GM23338 (cell line): Measurements from ENCODE around the gene TMTC2. TPM values are rescaled to one million over a fixed set of nuclear protein-coding genes. Genes with fewer than 3 reads are reported as not detected.

Source experiments
- ATAC-seq: fragments of 200-7000 bp; cut with Tn5 transposase; 3 replicates; pipeline ENCODE4 v1.9.1; 2020
- DNase-seq: peaks from one replicate; pipeline ENCODE4 v3.0.0-alpha.2; 2015; ENCODE audit warnings: low spot score
- H2AFZ ChIP-seq: fragments of 200-600 bp; sonication (generic); 2 replicates; pipeline ENCODE4 v1.8.0; 2016; ENCODE audit warnings: antibody characterized with exemption, mild to moderate bottlenecking, moderate library complexity
- H3F3A ChIP-seq: fragments of 200-600 bp; sonication (generic); replicated peaks from 2 replicates; pipeline ENCODE4 v1.8.0; 2017; ENCODE audit warnings: antibody characterized with exemption, mixed run types, low read depth
- H3K27ac ChIP-seq: fragments of 200-600 bp; sonication (generic); 2 replicates; pipeline ENCODE4 v1.6.1; 2016; ENCODE audit warnings: low read depth
- H3K27me3 ChIP-seq: fragments of 200-600 bp; sonication (generic); 2 replicates; pipeline ENCODE4 v1.8.0; 2016; ENCODE audit warnings: mild to moderate bottlenecking, mixed run types, moderate library complexity; ENCODE audit not compliant: insufficient read depth
- H3K36me3 ChIP-seq: fragments of 200-600 bp; sonication (generic); 2 replicates; pipeline ENCODE4 v1.8.0; 2016; ENCODE audit warnings: mild to moderate bottlenecking; ENCODE audit not compliant: insufficient read depth
- H3K4me1 ChIP-seq: fragments of 200-600 bp; sonication (generic); 2 replicates; pipeline ENCODE4 v1.8.0; 2016; ENCODE audit warnings: mild to moderate bottlenecking, moderate library complexity; ENCODE audit not compliant: insufficient read depth
- H3K4me2 ChIP-seq: fragments of 200-600 bp; sonication (generic); 2 replicates; pipeline ENCODE4 v1.7.1; 2017; ENCODE audit warnings: mixed run types
- H3K4me3 ChIP-seq: fragments of 200-600 bp; sonication (generic); 2 replicates; pipeline ENCODE4 v1.6.1; 2016; ENCODE audit warnings: mixed run types
- H3K79me2 ChIP-seq: fragments of 200-600 bp; sonication (generic); replicated peaks from 2 replicates; pipeline ENCODE4 v1.8.0; 2017; ENCODE audit warnings: mild to moderate bottlenecking; ENCODE audit not compliant: insufficient read depth
- H3K9me2 ChIP-seq: fragments of 200-600 bp; sonication (generic); 2 replicates; pipeline ENCODE4 v1.8.0; 2017; ENCODE audit not compliant: insufficient read depth
- H4K20me1 ChIP-seq: fragments of 200-600 bp; sonication (generic); replicated peaks from 2 replicates; pipeline ENCODE4 v1.8.0; 2017; ENCODE audit warnings: mild to moderate bottlenecking; ENCODE audit not compliant: insufficient read depth
- H3K27ac Mint-ChIP-seq: 2 replicates; pipeline ENCODE4 v1.8.0; 2020; ENCODE audit warnings: inconsistent platforms, mild to moderate bottlenecking, moderate library complexity, mixed read lengths
- H3K27me3 Mint-ChIP-seq: 3 replicates; pipeline ENCODE4 v1.8.0; 2022; ENCODE audit warnings: low read depth, mild to moderate bottlenecking, moderate library complexity, mixed read lengths, inconsistent platforms; ENCODE audit not compliant: insufficient read depth, poor library complexity
- H3K36me3 Mint-ChIP-seq: 3 replicates; pipeline ENCODE4 v1.8.0; 2021; ENCODE audit warnings: low read depth, mild to moderate bottlenecking, inconsistent platforms, moderate library complexity, mixed read lengths
- H3K4me1 Mint-ChIP-seq: 3 replicates; pipeline ENCODE4 v1.8.0; 2020; ENCODE audit warnings: mild to moderate bottlenecking, inconsistent platforms, mixed read lengths
- H3K4me3 Mint-ChIP-seq: 3 replicates; pipeline ENCODE4 v1.8.0; 2021; ENCODE audit warnings: moderate library complexity, mild to moderate bottlenecking, inconsistent platforms, mixed read lengths
- H3K9me3 Mint-ChIP-seq: 3 replicates; pipeline ENCODE4 v1.8.0; 2020; ENCODE audit warnings: moderate library complexity, mild to moderate bottlenecking, inconsistent platforms, mixed read lengths
- CREB1 ChIP-seq: fragments of 250-450 bp; sonication (Bioruptor Pico); IDR thresholded peaks from 2 replicates; pipeline ENCODE4 v1.5.0; 2020; ENCODE audit warnings: low read depth, mild to moderate bottlenecking, moderate library complexity
- CTCF ChIP-seq, 2 experiments: fragments of 200-600 bp in 1 of 2; sonication (generic) in 1 of 2; conservative IDR thresholded peaks; 2 replicates each; pipeline versions ENCODE4 v1.5.1 to v1.6.1; 2016 to 2017; ENCODE audit warnings: antibody characterized with exemption in 2 of 2, low read depth in 2 of 2, mild to moderate bottlenecking in 2 of 2, moderate library complexity in 1 of 2
- EZH2phosphoT487 ChIP-seq: fragments of 200-600 bp; sonication (generic); IDR thresholded peaks from one replicate; pipeline ENCODE4 v1.8.1; 2018; ENCODE audit warnings: antibody characterized with exemption; ENCODE audit not compliant: unreplicated experiment
- JUNB ChIP-seq: IDR thresholded peaks from one replicate; pipeline ENCODE4 v1.6.1; 2016; ENCODE audit warnings: antibody characterized with exemption; ENCODE audit not compliant: unreplicated experiment
- NANOG ChIP-seq: IDR thresholded peaks from 2 replicates; pipeline ENCODE4 v1.6.1; 2016; ENCODE audit warnings: antibody characterized with exemption, borderline replicate concordance
- POLR2AphosphoS5 ChIP-seq: IDR thresholded peaks from 2 replicates; pipeline ENCODE4 v1.6.1; 2016; ENCODE audit warnings: antibody characterized with exemption, low read depth
- STAT1 ChIP-seq: IDR thresholded peaks from one replicate; pipeline ENCODE4 v1.6.1; 2016; ENCODE audit warnings: antibody characterized with exemption; ENCODE audit not compliant: unreplicated experiment
- ZNF114 ChIP-seq: fragments of 250-450 bp; sonication (Bioruptor Pico); IDR thresholded peaks from 2 replicates; pipeline ENCODE4 v1.5.0; 2020; ENCODE audit warnings: mild to moderate bottlenecking, moderate library complexity
- ZNF331 ChIP-seq: fragments of 250-450 bp; sonication (Bioruptor Pico); IDR thresholded peaks from 2 replicates; pipeline ENCODE4 v1.5.0; 2020; ENCODE audit warnings: low read depth, mild to moderate bottlenecking, moderate library complexity
- polyA plus RNA-seq: library from polyadenylated mRNA; unstranded; fragments of >200 nt; fragmentation: Nextera tagmentation; extraction: Ambion mirVana; gene quantifications from 2 replicates; pipeline ENCODE4 v1.2.1, GENCODE V29; 2016
- total RNA-seq: library from RNA; depleted of rRNA; stranded (reverse); fragments of >200 nt; shearing (Covaris generic); gene quantifications from 2 replicates; pipeline ENCODE4 v1.2.3, GENCODE V29; 2014
- TF ChIP-seq, protein P1 (sequence below): fragments of 250-450 bp; sonication (Bioruptor Pico); IDR thresholded peaks from 2 replicates; pipeline ENCODE4 v1.5.0; 2020; ENCODE audit warnings: mild to moderate bottlenecking, moderate library complexity
- TF ChIP-seq, protein P2 (sequence below): IDR thresholded peaks from 2 replicates; pipeline ENCODE4 v1.6.1; 2016; ENCODE audit warnings: antibody characterized with exemption

The TMTC2 gene
- total and polyA plus RNA-seq, 2 experiments from 2014 or later, result 0.57 to 6.5 TPM

DNA sequence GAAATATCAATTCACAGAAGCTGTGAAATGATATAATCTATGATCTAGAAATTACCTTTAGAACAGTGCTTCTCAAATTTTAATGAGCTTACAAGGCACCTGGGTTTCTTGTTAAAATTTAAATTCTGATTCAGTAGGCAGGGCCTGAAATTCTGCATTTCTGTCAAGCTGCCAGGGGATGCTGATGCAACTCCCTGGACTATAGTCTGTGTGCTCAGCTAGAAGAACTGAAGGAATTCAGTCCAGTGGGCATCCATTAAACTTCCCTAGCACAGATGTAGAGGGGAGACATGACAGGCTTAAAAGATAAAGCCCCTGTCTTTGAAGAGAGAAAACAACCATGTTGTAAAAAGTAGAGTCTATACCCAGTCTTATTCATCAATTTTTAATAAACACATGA is 441.8 kb downstream of the TMTC2 start (continued):
- TF ChIP-seq NANOG, result no peak
- no peak for TF ChIP-seq EZH2phosphoT487

- no peak overlapping the region for H3K27ac Mint-ChIP-seq
- H3K27me3 ChIP-seq, result no peaks in the 10 kb centered on the region
- no peaks in the 10 kb centered on the region for H3K79me2 ChIP-seq
- H3K27ac ChIP-seq, result no peak overlapping the region
- peaks cover 18% of the 10 kb centered on the region for H3K4me1 Mint-ChIP-seq
- H3K9me2 ChIP-seq, result no peaks in the 10 kb centered on the region
- no peaks in the 10 kb centered on the region for H3F3A ChIP-seq
- H3K4me3 ChIP-seq, result no peak overlapping the region
- H3K36me3 Mint-ChIP-seq, result no peaks in the 10 kb centered on the region
- no peaks in the 10 kb centered on the region for H3K36me3 ChIP-seq
- H3K4me1 ChIP-seq, result no peaks in the 10 kb centered on the region
- TF ChIP-seq NANOG (no peak), CREB1 (CRISPR knock-in tag) (no peak), JUNB (no peak), STAT1 (no peak), POLR2AphosphoS5 (no peak), ZNF331 (no peak), CTCF (conservative IDR thresholded peaks at IDR 0.05; ENCODE audit: low read depth in 2 of 2) (no peak), ZNF114 (CRISPR knock-in tag) (no peak)
- TF ChIP-seq, protein P1, sequence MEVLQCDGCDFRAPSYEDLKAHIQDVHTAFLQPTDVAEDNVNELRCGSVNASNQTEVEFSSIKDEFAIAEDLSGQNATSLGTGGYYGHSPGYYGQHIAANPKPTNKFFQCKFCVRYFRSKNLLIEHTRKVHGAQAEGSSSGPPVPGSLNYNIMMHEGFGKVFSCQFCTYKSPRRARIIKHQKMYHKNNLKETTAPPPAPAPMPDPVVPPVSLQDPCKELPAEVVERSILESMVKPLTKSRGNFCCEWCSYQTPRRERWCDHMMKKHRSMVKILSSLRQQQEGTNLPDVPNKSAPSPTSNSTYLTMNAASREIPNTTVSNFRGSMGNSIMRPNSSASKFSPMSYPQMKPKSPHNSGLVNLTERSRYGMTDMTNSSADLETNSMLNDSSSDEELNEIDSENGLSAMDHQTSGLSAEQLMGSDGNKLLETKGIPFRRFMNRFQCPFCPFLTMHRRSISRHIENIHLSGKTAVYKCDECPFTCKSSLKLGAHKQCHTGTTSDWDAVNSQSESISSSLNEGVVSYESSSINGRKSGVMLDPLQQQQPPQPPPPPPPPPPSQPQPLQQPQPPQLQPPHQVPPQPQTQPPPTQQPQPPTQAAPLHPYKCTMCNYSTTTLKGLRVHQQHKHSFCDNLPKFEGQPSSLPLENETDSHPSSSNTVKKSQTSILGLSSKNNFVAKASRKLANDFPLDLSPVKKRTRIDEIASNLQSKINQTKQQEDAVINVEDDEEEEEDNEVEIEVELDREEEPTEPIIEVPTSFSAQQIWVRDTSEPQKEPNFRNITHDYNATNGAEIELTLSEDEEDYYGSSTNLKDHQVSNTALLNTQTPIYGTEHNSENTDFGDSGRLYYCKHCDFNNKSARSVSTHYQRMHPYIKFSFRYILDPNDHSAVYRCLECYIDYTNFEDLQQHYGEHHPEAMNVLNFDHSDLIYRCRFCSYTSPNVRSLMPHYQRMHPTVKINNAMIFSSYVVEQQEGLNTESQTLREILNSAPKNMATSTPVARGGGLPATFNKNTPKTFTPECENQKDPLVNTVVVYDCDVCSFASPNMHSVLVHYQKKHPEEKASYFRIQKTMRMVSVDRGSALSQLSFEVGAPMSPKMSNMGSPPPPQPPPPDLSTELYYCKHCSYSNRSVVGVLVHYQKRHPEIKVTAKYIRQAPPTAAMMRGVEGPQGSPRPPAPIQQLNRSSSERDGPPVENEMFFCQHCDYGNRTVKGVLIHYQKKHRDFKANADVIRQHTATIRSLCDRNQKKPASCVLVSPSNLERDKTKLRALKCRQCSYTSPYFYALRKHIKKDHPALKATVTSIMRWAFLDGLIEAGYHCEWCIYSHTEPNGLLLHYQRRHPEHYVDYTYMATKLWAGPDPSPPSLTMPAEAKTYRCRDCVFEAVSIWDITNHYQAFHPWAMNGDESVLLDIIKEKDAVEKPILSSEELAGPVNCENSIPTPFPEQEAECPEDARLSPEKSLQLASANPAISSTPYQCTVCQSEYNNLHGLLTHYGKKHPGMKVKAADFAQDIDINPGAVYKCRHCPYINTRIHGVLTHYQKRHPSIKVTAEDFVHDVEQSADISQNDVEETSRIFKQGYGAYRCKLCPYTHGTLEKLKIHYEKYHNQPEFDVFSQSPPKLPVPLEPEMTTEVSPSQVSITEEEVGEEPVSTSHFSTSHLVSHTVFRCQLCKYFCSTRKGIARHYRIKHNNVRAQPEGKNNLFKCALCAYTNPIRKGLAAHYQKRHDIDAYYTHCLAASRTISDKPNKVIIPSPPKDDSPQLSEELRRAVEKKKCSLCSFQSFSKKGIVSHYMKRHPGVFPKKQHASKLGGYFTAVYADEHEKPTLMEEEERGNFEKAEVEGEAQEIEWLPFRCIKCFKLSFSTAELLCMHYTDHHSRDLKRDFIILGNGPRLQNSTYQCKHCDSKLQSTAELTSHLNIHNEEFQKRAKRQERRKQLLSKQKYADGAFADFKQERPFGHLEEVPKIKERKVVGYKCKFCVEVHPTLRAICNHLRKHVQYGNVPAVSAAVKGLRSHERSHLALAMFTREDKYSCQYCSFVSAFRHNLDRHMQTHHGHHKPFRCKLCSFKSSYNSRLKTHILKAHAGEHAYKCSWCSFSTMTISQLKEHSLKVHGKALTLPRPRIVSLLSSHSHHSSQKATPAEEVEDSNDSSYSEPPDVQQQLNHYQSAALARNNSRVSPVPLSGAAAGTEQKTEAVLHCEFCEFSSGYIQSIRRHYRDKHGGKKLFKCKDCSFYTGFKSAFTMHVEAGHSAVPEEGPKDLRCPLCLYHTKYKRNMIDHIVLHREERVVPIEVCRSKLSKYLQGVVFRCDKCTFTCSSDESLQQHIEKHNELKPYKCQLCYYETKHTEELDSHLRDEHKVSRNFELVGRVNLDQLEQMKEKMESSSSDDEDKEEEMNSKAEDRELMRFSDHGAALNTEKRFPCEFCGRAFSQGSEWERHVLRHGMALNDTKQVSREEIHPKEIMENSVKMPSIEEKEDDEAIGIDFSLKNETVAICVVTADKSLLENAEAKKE, result no peak
- TF ChIP-seq, protein P2, sequence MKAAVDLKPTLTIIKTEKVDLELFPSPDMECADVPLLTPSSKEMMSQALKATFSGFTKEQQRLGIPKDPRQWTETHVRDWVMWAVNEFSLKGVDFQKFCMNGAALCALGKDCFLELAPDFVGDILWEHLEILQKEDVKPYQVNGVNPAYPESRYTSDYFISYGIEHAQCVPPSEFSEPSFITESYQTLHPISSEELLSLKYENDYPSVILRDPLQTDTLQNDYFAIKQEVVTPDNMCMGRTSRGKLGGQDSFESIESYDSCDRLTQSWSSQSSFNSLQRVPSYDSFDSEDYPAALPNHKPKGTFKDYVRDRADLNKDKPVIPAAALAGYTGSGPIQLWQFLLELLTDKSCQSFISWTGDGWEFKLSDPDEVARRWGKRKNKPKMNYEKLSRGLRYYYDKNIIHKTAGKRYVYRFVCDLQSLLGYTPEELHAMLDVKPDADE, result no peak
- H2AFZ ChIP-seq, result no peak overlapping the region
- no peak overlapping the region for H3K4me2 ChIP-seq
- ATAC-seq (no peak), DNase-seq (no peak)
- H3K9me3 Mint-ChIP-seq, result no peaks in the 10 kb centered on the region
- H3K27me3 Mint-ChIP-seq, result no peaks in the 10 kb centered on the region
- H3K4me3 Mint-ChIP-seq, result no peak overlapping the region
- H4K20me1 ChIP-seq, result no peaks in the 10 kb centered on the region
These were observed 443.5 kb downstream of the TMTC2 start for GRCh38 chr12:83130178-83130577.
